ENCODE data around the gene TOP3B.

The TOP3B gene

GRCh38 chr22:21948390-21948789 lies 34.2 kb downstream of the TOP3B start:
- TF ChIP-seq EP300 (IDR thresholded peaks at IDR 0.05; ENCODE audit: borderline replicate concordance) (no peak), ZBTB7A (IDR thresholded peaks at IDR 0.05; ENCODE audit: low read depth) (no peak), RAD21 (IDR thresholded peaks at IDR 0.05; ENCODE audit: low read depth) (no peak), CREB1 (IDR thresholded peaks at IDR 0.05; ENCODE audit: low read depth) (no peak), TCF12 (IDR thresholded peaks at IDR 0.05; ENCODE audit: low read depth) (no peak), NFIC (IDR thresholded peaks at IDR 0.05) (no peak), REST (IDR thresholded peaks at IDR 0.05; ENCODE audit: low read depth) (no peak), FOXM1 (IDR thresholded peaks at IDR 0.05; ENCODE audit: borderline replicate concordance, low read depth) (no peak), TEAD4 (IDR thresholded peaks at IDR 0.05) (no peak), USF1 (IDR thresholded peaks at IDR 0.05) (no peak), EGR1 (IDR thresholded peaks at IDR 0.05) (no peak), CEBPB (IDR thresholded peaks at IDR 0.05) (no peak), YY1 (IDR thresholded peaks at IDR 0.05; ENCODE audit: low read depth) (no peak)

- TF ChIP-seq EP300 (IDR thresholded peaks at IDR 0.05; ENCODE audit: borderline replicate concordance) = no peak
- 0 out of 2 replicates have a peak, but pooled peaks have one; percentile 14 for TF ChIP-seq RAD21 (IDR thresholded peaks at IDR 0.05; ENCODE audit: low read depth)
- no peak for TF ChIP-seq ZBTB7A (IDR thresholded peaks at IDR 0.05; ENCODE audit: low read depth)
Measured at GRCh38 chr22:21947040-21948014, 35.3 kb downstream of the TOP3B start.

- TF ChIP-seq EP300 (IDR thresholded peaks at IDR 0.05; ENCODE audit: borderline replicate concordance) (no peak), ZBTB7A (IDR thresholded peaks at IDR 0.05; ENCODE audit: low read depth) (no peak), USF1 (IDR thresholded peaks at IDR 0.05) (no peak), TCF12 (IDR thresholded peaks at IDR 0.05; ENCODE audit: low read depth) (no peak), YY1 (IDR thresholded peaks at IDR 0.05; ENCODE audit: low read depth) (no peak), CREB1 (IDR thresholded peaks at IDR 0.05; ENCODE audit: low read depth) (no peak), RAD21 (IDR thresholded peaks at IDR 0.05; ENCODE audit: low read depth) (no peak), REST (IDR thresholded peaks at IDR 0.05; ENCODE audit: low read depth) (no peak), TAF1 (IDR thresholded peaks at IDR 0.05; ENCODE audit: low read depth) (no peak), TEAD4 (IDR thresholded peaks at IDR 0.05) (no peak), FOXM1 (IDR thresholded peaks at IDR 0.05; ENCODE audit: borderline replicate concordance, low read depth) (no peak), EGR1 (IDR thresholded peaks at IDR 0.05) (no peak), NFIC (IDR thresholded peaks at IDR 0.05) (no peak), CEBPB (IDR thresholded peaks at IDR 0.05) (no peak), MAX (IDR thresholded peaks at IDR 0.05) (no peak)
Measured at GRCh38 chr22:21946262-21946925, 36.2 kb downstream of the TOP3B start.

GRCh38 chr22:21945453-21946261 lies 36.9 kb downstream of the TOP3B start:
- TF ChIP-seq EP300 (IDR thresholded peaks at IDR 0.05; ENCODE audit: borderline replicate concordance) = no peak
- TF ChIP-seq YY1 (IDR thresholded peaks at IDR 0.05; ENCODE audit: low read depth) = no peak
- TF ChIP-seq TEAD4 (IDR thresholded peaks at IDR 0.05) = no peak
- TF ChIP-seq TCF12 (IDR thresholded peaks at IDR 0.05; ENCODE audit: low read depth) = no peak
- no peak for TF ChIP-seq MAX (IDR thresholded peaks at IDR 0.05)
- no peak for TF ChIP-seq NFIC (IDR thresholded peaks at IDR 0.05)
- TF ChIP-seq FOXM1 (IDR thresholded peaks at IDR 0.05; ENCODE audit: borderline replicate concordance, low read depth) = no peak
- TF ChIP-seq RAD21 (IDR thresholded peaks at IDR 0.05; ENCODE audit: low read depth) = no peak
- TF ChIP-seq CREB1 (IDR thresholded peaks at IDR 0.05; ENCODE audit: low read depth) = no peak
- TF ChIP-seq USF1 (IDR thresholded peaks at IDR 0.05) = no peak
- no peak for TF ChIP-seq REST (IDR thresholded peaks at IDR 0.05; ENCODE audit: low read depth)
- TF ChIP-seq ZBTB7A (IDR thresholded peaks at IDR 0.05; ENCODE audit: low read depth) = no peak
- TF ChIP-seq EGR1 (IDR thresholded peaks at IDR 0.05) = no peak
- TF ChIP-seq CEBPB (IDR thresholded peaks at IDR 0.05) = no peak
- TF ChIP-seq TAF1 (IDR thresholded peaks at IDR 0.05; ENCODE audit: low read depth) = no peak

Data from Ishikawa (cell line).